Activated T-helper 1 cell treated with Interleukin-2 at 50 U/mL for 16 hours (primary cell): ENCODE data around the gene CLDN22.

Experiments used
- DNase-seq: peaks from one replicate; pipeline ENCODE4 v3.0.0-alpha.2; 2020; ENCODE audit warnings: low read depth

The CLDN22 gene

DNA sequence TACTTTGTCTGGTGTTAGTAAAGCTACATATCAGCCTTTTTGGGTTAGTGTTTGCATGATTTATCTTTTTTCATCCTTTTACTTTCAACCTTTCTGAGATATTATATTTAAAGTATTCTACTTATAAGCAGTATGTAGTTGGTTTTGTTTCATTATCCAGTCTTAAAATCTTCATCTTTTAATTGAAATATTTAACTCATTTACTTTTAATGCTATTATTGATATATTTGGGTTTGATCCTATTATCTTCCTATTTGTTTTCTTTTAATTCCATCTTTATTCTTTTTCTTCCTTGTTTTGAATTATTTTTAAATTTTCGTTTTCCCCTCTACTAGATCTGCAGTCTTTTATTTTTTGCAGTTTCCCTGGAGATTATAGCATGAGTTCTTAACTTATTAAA is 44.0 kb downstream of the CLDN22 start:
- DNase-seq: no peak

DNA sequence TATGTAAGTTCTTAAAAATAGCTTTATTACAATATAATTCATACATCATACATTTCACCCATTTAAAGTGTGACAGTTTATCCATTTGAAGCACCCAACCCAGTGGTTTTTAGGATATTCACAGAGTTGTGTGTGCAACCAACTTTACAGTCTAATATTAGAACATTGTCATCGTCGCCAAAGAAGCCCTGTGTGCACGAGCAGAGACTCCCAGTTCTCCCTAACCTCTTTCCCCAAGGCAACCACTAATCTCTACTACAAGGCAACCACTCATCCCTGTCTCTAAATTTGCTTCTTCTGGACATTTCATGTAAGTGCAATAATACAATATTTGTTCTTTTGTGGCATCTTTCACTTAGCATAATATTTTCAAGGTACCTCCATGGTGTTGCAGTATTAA is 47.7 kb downstream of the CLDN22 start:
- no peak for DNase-seq

DNA sequence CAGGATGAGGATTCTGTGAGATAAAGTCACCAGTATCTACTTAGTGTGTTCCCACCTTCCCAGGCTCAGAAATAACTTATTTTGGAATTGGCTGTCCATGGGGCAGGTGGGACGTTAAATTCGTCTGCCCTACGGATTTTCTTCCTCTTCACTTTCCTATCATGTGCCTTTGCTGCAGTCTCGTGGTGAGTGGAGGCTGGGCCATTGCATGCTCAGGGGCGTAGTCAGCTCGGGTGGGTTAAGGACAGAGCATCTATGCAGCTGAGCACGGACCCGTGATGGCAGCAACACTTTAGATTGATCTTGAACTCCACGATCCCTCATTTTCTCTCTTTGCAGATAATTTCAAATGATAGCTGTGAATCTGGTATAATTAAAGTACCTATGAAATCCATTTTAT is 51.5 kb downstream of the CLDN22 start:
- DNase-seq: no peak
